Hematopoietic multipotent progenitor cell treated with erythropoietin and hydrocortisone succinate and interleukin-3 and kit ligand, for 8 days (in vitro differentiated cells): Measurements from ENCODE around the gene TDP1.

Experiments
- DNase-seq: peaks from one replicate; pipeline ENCODE4 v3.0.0-alpha.2; 2015

TDP1 gene

GRCh38 chr14:89955745-89956660 is at the start of gene TDP1:
Gene TDP1, plus strand, starts transcription at chr14:89955927. Its CDS starts 7,188 bp downstream, at chr14:89963115.
- DNase-seq: peak; percentile 95

GRCh38 chr14:89906000-89906399 is 49.7 kb upstream of the TDP1 start:
- no peak for DNase-seq

- DNase-seq: no peak
Measured at GRCh38 chr14:89907655-89908054, 48.1 kb upstream of the TDP1 start.

GRCh38 chr14:89908712-89909450 is 46.8 kb upstream of the TDP1 start:
- DNase-seq: no peak

- no peak for DNase-seq
Measured at GRCh38 chr14:89909586-89909985, 46.1 kb upstream of the TDP1 start.

- DNase-seq: no peak
Measured at GRCh38 chr14:89910691-89911009, 45.1 kb upstream of the TDP1 start.

- DNase-seq: no peak
Measured at GRCh38 chr14:89911010-89911919, 44.5 kb upstream of the TDP1 start.

GRCh38 chr14:89912221-89912620 is 43.5 kb upstream of the TDP1 start:
- no peak for DNase-seq

GRCh38 chr14:89912667-89913211 is 43.0 kb upstream of the TDP1 start:
- DNase-seq: no peak

GRCh38 chr14:89915114-89915878 is 40.4 kb upstream of the TDP1 start:
- DNase-seq: peak; percentile 76

GRCh38 chr14:89918721-89919120 is 37.0 kb upstream of the TDP1 start:
- no peak for DNase-seq

- no peak for DNase-seq
Measured at GRCh38 chr14:89920056-89920455, 35.7 kb upstream of the TDP1 start.

GRCh38 chr14:89921346-89921745 is 34.4 kb upstream of the TDP1 start:
- no peak for DNase-seq

GRCh38 chr14:89922031-89922907 is 33.5 kb upstream of the TDP1 start:
- DNase-seq: no peak

GRCh38 chr14:89924268-89924667 is 31.5 kb upstream of the TDP1 start:
- DNase-seq: no peak

- DNase-seq: no peak
Measured at GRCh38 chr14:89926694-89927093, 29.0 kb upstream of the TDP1 start.

GRCh38 chr14:89927186-89927865 is 28.4 kb upstream of the TDP1 start:
- DNase-seq: no peak

GRCh38 chr14:89933002-89933401 is 22.7 kb upstream of the TDP1 start:
- DNase-seq: no peak

GRCh38 chr14:89936654-89937185 is 19.0 kb upstream of the TDP1 start:
- no peak for DNase-seq

GRCh38 chr14:89941830-89942377 is 13.8 kb upstream of the TDP1 start:
- no peak for DNase-seq
